Measurements from ENCODE around the gene TRABD.
"Not testable (repeated sequence)": the region's sequence is repeated elsewhere in the genome, so short reads cannot be mapped to it uniquely, and the experiment has no call there.

TRABD gene

GRCh38 chr22:50204571-50204970 lies 18.9 kb downstream of the TRABD start:
- Histone ChIP-seq H3K27ac (peak overlapping the region in 5 of 11 experiments; percentile 19 to 60 (median 51); a peak in 9 of 22 replicates), H3K9ac (peak overlapping the region in 7 of 11 experiments; percentile 6 to 68 (median 46); a peak in 6 of 22 replicates), H3K4me3 (no peak overlapping the region), H3K36me3 (peaks cover 25 to 61% (median 38%) of the 10 kb centered on the region in 11 experiments), H3K27me3 (peaks cover 0 to 6% (median 0%) of the 10 kb centered on the region in 11 experiments; a peak in 2 of 22 replicates), H3K4me2 (peak overlapping the region; percentile 68 to 96 (median 82)), H3K9me3 (replicated peaks in 1 of 11) (peaks cover 0 to 7% (median 0%) of the 10 kb centered on the region in 11 experiments; a peak in 5 of 22 replicates), H4K20me1 (peaks cover 77 to 94% (median 88%) of the 10 kb centered on the region in 11 experiments), H3K4me1 (peaks cover 60 to 89% (median 82%) of the 10 kb centered on the region in 10 experiments)
- no peak for TF ChIP-seq Cebpa-rat (IDR thresholded peaks at IDR 0.05)

GRCh38 chr22:50204998-50205397 lies 19.3 kb downstream of the TRABD start:
- not testable (repeated sequence) for H3K4me3 ChIP-seq; H3K27me3 ChIP-seq; H3K9me3 ChIP-seq (replicated peaks in 1 of 11)
- Histone ChIP-seq H3K4me1 (peaks cover 56 to 89% (median 82%) of the 10 kb centered on the region in 10 experiments), H3K36me3 (peaks cover 26 to 62% (median 39%) of the 10 kb centered on the region in 11 experiments), H4K20me1 (peaks cover 77 to 94% (median 88%) of the 10 kb centered on the region in 11 experiments), H3K4me2 (peak overlapping the region; percentile 68 to 96 (median 82)), H3K27ac (peak overlapping the region in 5 of 11 experiments; percentile 19 to 60 (median 51); a peak in 10 of 22 replicates), H3K9ac (peak overlapping the region in 7 of 11 experiments; percentile 6 to 68 (median 46); a peak in 8 of 22 replicates)
- TF ChIP-seq Cebpa-rat (IDR thresholded peaks at IDR 0.05) = peak in 2 of 11 experiments; percentile 28 to 56; a peak in 1 of 22 replicates

DNA sequence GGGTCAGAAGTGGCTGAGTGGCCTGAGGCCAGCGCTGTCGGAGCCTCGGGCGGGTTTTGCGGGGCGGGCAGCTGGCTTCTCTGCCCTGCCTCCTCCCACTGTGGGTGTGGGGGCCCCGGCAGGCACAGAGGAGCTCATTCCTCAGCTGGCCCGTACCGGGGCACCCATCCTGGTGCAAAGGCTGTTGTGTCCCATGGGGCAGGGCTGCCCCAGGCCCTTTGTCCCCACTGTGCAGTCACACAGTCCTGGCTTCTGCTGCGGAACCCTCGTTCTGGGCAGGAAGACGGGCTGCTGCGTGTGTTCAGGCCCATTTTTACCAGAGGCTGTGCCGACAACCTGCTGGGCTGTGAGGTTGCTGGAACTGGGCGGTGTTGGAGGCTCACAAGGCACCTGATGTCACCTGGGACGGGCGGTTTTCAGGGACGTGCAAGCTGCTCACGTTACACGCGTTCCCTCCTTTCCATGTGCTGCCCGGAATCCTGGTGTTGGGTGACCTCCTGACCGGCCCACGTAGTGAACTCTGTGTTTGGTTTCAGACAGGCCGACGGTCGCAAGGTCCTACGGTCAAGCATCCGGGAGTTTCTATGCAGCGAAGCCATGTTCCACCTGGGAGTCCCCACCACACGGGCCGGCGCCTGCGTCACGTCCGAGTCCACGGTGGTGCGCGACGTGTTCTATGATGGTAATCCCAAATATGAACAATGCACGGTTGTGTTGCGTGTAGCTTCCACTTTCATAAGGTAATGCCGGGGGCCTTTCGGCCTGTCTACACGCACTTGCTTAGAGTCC lies 20.3 kb downstream of the TRABD start:
- H3K36me3 ChIP-seq = peaks cover 35 to 71% (median 48%) of the 10 kb centered on the region in 11 experiments
- H3K27ac ChIP-seq = peak overlapping the region in 5 of 11 experiments; percentile 19 to 74 (median 53); a peak in 5 of 22 replicates
- no peak for TF ChIP-seq Cebpa-rat (IDR thresholded peaks at IDR 0.05)
- no peaks in the 10 kb centered on the region for H3K27me3 ChIP-seq
- H4K20me1 ChIP-seq = peaks cover 85 to 100% (median 97%) of the 10 kb centered on the region in 11 experiments
- H3K4me1 ChIP-seq = peaks cover 54 to 88% (median 80%) of the 10 kb centered on the region in 10 experiments
- H3K9me3 ChIP-seq (replicated peaks in 1 of 11) = peaks cover 0 to 7% (median 0%) of the 10 kb centered on the region in 11 experiments; a peak in 5 of 22 replicates
- H3K4me2 ChIP-seq = peak overlapping the region; percentile 68 to 96 (median 79)
- H3K9ac ChIP-seq = peak overlapping the region in 6 of 11 experiments; percentile 36 to 68 (median 47); a peak in 12 of 22 replicates
- H3K4me3 ChIP-seq = no peak overlapping the region

- peak overlapping the region in 7 of 11 experiments; percentile 17 to 68 (median 47); a peak in 10 of 22 replicates for H3K9ac ChIP-seq
Observed at GRCh38 chr22:50206599-50206998, 20.9 kb downstream of the TRABD start.

DNA sequence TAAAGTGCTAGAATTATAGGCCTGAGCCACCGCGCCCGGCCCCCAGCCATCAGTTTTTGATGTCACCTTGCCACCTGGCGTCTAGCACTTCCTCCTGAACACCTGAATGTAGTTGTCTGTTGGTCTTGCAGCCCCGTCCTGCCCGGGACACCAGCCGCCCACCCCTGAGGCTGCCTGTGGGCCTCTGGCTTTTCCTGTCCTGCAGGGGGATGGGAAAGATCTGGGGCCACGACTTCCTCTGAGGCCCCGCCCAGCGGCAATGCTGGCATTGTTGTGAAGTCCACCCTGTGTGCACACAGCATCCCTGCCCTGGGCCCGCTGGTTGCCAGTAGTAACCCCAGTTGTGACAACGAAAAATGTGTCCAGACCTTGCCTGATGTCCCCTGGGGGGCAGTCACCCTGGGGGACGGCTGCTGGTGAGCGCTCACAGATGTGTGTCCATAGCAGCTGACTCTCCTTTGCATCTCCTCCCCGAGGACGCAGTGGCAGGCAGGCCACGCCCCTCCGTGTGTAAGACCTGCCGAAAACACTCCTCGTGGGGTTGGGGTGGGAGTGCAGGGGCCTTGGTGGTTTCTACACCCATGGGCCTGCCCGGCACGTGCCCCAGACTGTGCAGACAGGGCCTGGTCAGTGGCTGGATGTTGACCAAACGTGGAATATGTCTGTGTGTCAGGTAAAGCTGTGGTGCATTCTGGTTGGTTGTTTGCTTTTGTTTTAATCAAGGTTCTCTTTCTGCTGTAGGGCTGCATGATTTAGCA lies 21.8 kb downstream of the TRABD start:
- TF ChIP-seq Cebpa-rat (IDR thresholded peaks at IDR 0.05) = no peak; a peak in 1 of 22 replicates
- Histone ChIP-seq H3K9me3 (replicated peaks in 1 of 11) (peaks cover 0 to 7% (median 0%) of the 10 kb centered on the region in 11 experiments; a peak in 5 of 22 replicates), H3K36me3 (peaks cover 51 to 87% (median 60%) of the 10 kb centered on the region in 11 experiments), H3K9ac (peak overlapping the region in 7 of 11 experiments; percentile 23 to 68 (median 47); a peak in 13 of 22 replicates), H3K27ac (peak overlapping the region in 9 of 11 experiments; percentile 4 to 74 (median 23); a peak in 13 of 22 replicates), H4K20me1 (peaks cover 89 to 100% (median 97%) of the 10 kb centered on the region in 11 experiments), H3K4me1 (peaks cover 48 to 78% (median 70%) of the 10 kb centered on the region in 10 experiments), H3K27me3 (no peaks in the 10 kb centered on the region), H3K4me2 (peak overlapping the region; percentile 68 to 96 (median 79)), H3K4me3 (0 out of 20 replicates have a peak overlapping the region, but pooled peaks of 1 of the 10 experiments have one; percentile 11)

More at GRCh38 chr22:50206599-50206998, 20.9 kb downstream of the TRABD start:
- H3K36me3 ChIP-seq = peaks cover 42 to 78% (median 54%) of the 10 kb centered on the region in 11 experiments
- peaks cover 89 to 100% (median 97%) of the 10 kb centered on the region in 11 experiments for H4K20me1 ChIP-seq
- H3K4me2 ChIP-seq = peak overlapping the region; percentile 68 to 96 (median 79)
- H3K4me3 ChIP-seq = no peak overlapping the region
- peaks cover 0 to 7% (median 0%) of the 10 kb centered on the region in 11 experiments; a peak in 5 of 22 replicates for H3K9me3 ChIP-seq (replicated peaks in 1 of 11)
- peak overlapping the region in 9 of 11 experiments; percentile 4 to 74 (median 23); a peak in 13 of 22 replicates for H3K27ac ChIP-seq
- no peak for TF ChIP-seq Cebpa-rat (IDR thresholded peaks at IDR 0.05)
- peaks cover 54 to 88% (median 79%) of the 10 kb centered on the region in 10 experiments for H3K4me1 ChIP-seq
- H3K27me3 ChIP-seq = no peaks in the 10 kb centered on the region

GRCh38 chr22:50208430-50208938 lies 22.8 kb downstream of the TRABD start:
- peak overlapping the region in 1 of 11 experiments; percentile 23; a peak in 2 of 22 replicates for H3K9ac ChIP-seq
- H3K9me3 ChIP-seq (replicated peaks in 1 of 11) = peaks cover 0 to 1% (median 0%) of the 10 kb centered on the region in 11 experiments; a peak in 3 of 22 replicates
- peak overlapping the region in 2 of 11 experiments; percentile 60 to 74; a peak in 3 of 22 replicates for H3K27ac ChIP-seq
- peaks cover 55 to 87% (median 63%) of the 10 kb centered on the region in 11 experiments for H3K36me3 ChIP-seq
- no peak overlapping the region for H3K4me3 ChIP-seq
- peaks cover 92 to 100% (median 97%) of the 10 kb centered on the region in 11 experiments for H4K20me1 ChIP-seq
- H3K4me1 ChIP-seq = peaks cover 43 to 69% (median 64%) of the 10 kb centered on the region in 10 experiments
- TF ChIP-seq Cebpa-rat (IDR thresholded peaks at IDR 0.05) = no peak
- H3K27me3 ChIP-seq = no peaks in the 10 kb centered on the region
- peak overlapping the region in 4 of 11 experiments; percentile 58 to 96 (median 80); a peak in 6 of 22 replicates for H3K4me2 ChIP-seq

DNA sequence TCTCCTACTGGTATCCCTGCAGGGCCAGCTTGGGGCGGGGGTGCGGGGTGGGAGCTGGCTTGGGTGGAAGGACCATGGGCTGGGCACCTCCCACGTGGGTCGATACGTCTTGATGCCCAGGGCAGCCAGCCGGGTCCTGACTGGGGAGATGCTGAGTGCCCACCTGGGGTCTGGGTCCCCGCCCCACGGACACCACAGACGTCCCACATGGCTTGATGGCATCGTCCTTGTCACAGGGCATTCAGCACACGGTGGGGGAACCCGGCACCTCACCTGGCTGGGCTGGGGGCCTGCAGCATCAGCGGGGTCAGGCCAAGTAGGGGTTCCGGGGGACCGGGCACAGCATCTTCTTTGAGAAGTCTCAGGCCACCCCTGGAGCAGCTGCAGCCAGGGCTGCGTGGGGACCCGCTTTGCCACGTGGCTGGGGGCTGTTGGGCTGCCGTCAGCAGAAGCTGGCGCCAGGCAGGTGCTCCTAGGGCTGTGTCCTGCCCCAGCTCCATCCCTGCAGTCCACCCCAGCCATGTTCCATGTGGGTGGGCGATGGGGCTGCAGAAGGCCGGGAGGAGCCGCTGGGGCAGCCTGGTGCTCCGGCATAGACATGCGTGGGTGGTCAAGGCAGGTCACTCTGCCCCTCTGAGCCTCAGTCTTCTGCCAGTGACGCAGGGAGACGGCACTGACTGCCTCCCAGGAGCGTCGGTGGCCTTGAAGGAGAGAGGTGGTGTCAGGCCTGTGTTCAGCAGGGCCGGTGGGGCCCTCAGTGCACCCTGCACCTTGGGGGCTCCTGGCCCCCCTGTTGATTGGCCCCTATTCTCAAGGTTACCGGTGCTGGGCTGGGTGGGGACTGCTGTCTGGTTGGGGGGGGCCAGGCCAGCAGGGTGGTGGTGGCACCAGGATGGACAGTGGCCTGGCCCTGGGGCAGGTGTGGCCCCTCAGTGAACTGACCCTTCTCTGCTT lies 23.5 kb downstream of the TRABD start:
- no peak for TF ChIP-seq Cebpa-rat (IDR thresholded peaks at IDR 0.05)
- peaks cover 57 to 89% (median 66%) of the 10 kb centered on the region in 11 experiments for H3K36me3 ChIP-seq

More for the DNA sequence above, 23.5 kb downstream of the TRABD start:
- no peak overlapping the region for H3K27ac ChIP-seq
- H4K20me1 ChIP-seq = peaks cover 97 to 100% (median 100%) of the 10 kb centered on the region in 11 experiments
- peak overlapping the region in 2 of 11 experiments; percentile 8 to 31; a peak in 1 of 22 replicates for H3K9ac ChIP-seq
- peak overlapping the region in 8 of 11 experiments; percentile 13 to 96 (median 48); a peak in 12 of 22 replicates for H3K4me2 ChIP-seq
- H3K4me3 ChIP-seq = no peak overlapping the region
- no peaks in the 10 kb centered on the region for H3K9me3 ChIP-seq (replicated peaks in 1 of 11)
- H3K4me1 ChIP-seq = peaks cover 35 to 62% (median 56%) of the 10 kb centered on the region in 10 experiments
- no peaks in the 10 kb centered on the region for H3K27me3 ChIP-seq

Measured in BLaER1 treated with 17β-estradiol and CSF1 and Interleukin-3, amounts not matched to agents 10 nM and 100 nM (cell line).